ENCODE results near the gene GGNBP2. TPM values are rescaled to one million over a fixed set of nuclear protein-coding genes. Genes with fewer than 3 reads are reported as not detected.

GGNBP2 gene
- total RNA-seq, 1 experiment from 2014 or later = 57.2 TPM

DNA sequence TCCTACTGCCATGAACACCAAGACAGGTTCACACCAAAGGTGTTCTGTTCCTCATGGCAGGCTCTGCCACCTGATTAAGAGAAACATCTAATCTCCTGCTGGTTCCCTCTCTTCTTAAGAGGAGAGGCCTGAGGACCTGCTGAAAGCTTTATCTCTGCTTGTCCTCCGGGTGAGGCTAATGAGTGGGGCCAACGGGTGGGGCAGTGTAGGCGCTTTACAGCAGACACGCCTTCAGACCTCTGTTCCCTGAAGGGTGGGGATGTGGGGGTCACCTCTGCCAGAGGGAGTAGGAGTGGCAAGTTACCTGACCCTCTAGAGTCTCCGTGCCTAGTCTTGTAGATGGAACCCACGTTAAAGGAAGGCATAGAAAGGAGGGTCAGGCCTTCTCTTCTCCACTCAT lies 52.5 kb downstream of the GGNBP2 start:
- no peaks in the 10 kb centered on the region for H3K27me3 ChIP-seq (ENCODE audit: control insufficient read depth, insufficient read depth, low read length)
- intact Hi-C loops (cut with micrococcal nuclease; ENCODE audit: unreplicated experiment) = no loop called here
- POLR2A ChIA-PET = no interaction called here
- in situ Hi-C loops (cut with HindIII; ENCODE audit: low pct_unique_long_range_greater_than_20kb, low sequenced_read_pairs) = no loop called here
- CTCF ChIA-PET = no interaction called here
- H3K4me3 ChIP-seq (ENCODE audit: low read depth in 2 of 2, low read length in 2 of 2) = no peak overlapping the region
- no peaks in the 10 kb centered on the region; the same call in 1 of the 2 replicates for H3K4me1 ChIP-seq (ENCODE audit: control insufficient read depth, insufficient read depth, low read length)
- H3K9me3 ChIP-seq (ENCODE audit: control insufficient read depth, insufficient read depth, low read depth, low read length) = no peaks in the 10 kb centered on the region
- TF ChIP-seq TCF7L2 (IDR thresholded peaks at IDR 0.05; ENCODE audit: low read depth, low read length) (no peak), SIN3A (IDR thresholded peaks at IDR 0.05; ENCODE audit: borderline replicate concordance, insufficient read depth, low read depth, low read length) (no peak)
- peaks cover 4% of the 10 kb centered on the region; the same call in 1 of the 2 replicates for H3K36me3 ChIP-seq (ENCODE audit: control insufficient read depth, insufficient read depth, low read length)
- no peak for ATAC-seq
- H3K27ac ChIP-seq (ENCODE audit: low read length) = no peak overlapping the region
- BruUV-seq (replicated peaks) = no TSS peak
- no peak for DNase-seq (ENCODE audit: low read depth, low spot score)

DNA sequence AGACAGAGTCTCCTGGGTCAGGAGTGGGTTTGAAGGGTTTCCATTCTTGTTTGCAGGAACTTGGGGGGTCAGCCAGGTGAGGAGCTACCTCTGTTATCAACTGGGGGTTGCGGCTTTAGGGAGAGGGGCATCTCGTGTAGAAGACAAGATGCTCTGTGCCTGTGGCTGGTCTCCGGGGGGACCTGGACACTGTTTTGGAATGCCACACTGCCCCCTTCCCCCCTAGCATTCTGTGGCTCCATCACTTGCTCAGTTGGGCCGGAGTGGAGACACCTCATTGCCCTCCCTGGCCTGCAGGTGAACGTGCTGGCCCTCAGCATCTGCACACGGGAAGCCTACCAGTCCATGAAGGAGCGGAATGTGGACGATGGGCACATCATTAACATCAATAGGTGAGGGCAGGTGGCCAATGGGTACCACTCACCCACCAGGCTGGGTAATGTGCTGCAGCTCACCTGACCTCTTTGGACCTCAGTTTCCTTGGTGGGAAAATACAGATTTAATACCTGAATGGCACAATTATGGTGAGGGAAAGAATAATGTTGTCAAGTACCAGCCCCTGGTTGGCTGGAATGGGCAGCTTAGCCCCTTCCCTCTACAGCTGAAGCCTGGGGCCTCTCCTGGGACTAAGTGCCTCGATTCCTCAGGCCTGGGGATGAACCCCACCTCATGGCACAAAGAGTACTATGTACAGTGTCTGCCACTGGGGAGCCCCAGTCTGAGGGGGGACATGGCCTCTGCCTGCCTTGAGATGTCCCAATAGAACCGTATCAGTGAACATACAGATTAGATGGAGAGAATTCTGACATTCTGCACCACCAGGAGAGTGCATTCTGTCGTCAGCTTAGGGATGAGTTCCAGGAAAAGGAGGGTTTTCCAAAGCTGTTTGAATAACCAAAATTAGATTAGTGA lies 53.4 kb downstream of the GGNBP2 start:
- TF ChIP-seq TCF7L2 (IDR thresholded peaks at IDR 0.05; ENCODE audit: low read depth, low read length) (no peak), POLR2AphosphoS5 (IDR thresholded peaks at IDR 0.05; ENCODE audit: low read depth, low read length) (no peak), SIN3A (IDR thresholded peaks at IDR 0.05; ENCODE audit: borderline replicate concordance, insufficient read depth, low read depth, low read length) (no peak)
- TF ChIP-seq, protein P1, sequence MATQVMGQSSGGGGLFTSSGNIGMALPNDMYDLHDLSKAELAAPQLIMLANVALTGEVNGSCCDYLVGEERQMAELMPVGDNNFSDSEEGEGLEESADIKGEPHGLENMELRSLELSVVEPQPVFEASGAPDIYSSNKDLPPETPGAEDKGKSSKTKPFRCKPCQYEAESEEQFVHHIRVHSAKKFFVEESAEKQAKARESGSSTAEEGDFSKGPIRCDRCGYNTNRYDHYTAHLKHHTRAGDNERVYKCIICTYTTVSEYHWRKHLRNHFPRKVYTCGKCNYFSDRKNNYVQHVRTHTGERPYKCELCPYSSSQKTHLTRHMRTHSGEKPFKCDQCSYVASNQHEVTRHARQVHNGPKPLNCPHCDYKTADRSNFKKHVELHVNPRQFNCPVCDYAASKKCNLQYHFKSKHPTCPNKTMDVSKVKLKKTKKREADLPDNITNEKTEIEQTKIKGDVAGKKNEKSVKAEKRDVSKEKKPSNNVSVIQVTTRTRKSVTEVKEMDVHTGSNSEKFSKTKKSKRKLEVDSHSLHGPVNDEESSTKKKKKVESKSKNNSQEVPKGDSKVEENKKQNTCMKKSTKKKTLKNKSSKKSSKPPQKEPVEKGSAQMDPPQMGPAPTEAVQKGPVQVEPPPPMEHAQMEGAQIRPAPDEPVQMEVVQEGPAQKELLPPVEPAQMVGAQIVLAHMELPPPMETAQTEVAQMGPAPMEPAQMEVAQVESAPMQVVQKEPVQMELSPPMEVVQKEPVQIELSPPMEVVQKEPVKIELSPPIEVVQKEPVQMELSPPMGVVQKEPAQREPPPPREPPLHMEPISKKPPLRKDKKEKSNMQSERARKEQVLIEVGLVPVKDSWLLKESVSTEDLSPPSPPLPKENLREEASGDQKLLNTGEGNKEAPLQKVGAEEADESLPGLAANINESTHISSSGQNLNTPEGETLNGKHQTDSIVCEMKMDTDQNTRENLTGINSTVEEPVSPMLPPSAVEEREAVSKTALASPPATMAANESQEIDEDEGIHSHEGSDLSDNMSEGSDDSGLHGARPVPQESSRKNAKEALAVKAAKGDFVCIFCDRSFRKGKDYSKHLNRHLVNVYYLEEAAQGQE (IDR thresholded peaks at IDR 0.05; ENCODE audit: insufficient read depth in 1 of 2, low read depth in 2 of 2, low read length in 1 of 2) = no peak
- TF ChIP-seq, protein P2, sequence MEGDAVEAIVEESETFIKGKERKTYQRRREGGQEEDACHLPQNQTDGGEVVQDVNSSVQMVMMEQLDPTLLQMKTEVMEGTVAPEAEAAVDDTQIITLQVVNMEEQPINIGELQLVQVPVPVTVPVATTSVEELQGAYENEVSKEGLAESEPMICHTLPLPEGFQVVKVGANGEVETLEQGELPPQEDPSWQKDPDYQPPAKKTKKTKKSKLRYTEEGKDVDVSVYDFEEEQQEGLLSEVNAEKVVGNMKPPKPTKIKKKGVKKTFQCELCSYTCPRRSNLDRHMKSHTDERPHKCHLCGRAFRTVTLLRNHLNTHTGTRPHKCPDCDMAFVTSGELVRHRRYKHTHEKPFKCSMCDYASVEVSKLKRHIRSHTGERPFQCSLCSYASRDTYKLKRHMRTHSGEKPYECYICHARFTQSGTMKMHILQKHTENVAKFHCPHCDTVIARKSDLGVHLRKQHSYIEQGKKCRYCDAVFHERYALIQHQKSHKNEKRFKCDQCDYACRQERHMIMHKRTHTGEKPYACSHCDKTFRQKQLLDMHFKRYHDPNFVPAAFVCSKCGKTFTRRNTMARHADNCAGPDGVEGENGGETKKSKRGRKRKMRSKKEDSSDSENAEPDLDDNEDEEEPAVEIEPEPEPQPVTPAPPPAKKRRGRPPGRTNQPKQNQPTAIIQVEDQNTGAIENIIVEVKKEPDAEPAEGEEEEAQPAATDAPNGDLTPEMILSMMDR (IDR thresholded peaks at IDR 0.05) = no peak
- in situ Hi-C loops (cut with HindIII; ENCODE audit: low pct_unique_long_range_greater_than_20kb, low sequenced_read_pairs) (no loop called here), intact Hi-C loops (cut with micrococcal nuclease; ENCODE audit: unreplicated experiment) (no loop called here)
- Histone ChIP-seq H3K27me3 (ENCODE audit: control insufficient read depth, insufficient read depth, low read length) (no peaks in the 10 kb centered on the region), H3K4me1 (ENCODE audit: control insufficient read depth, insufficient read depth, low read length) (no peaks in the 10 kb centered on the region; the same call in 1 of the 2 replicates), H3K27ac (ENCODE audit: low read length) (no peak overlapping the region), H3K9me3 (ENCODE audit: control insufficient read depth, insufficient read depth, low read depth, low read length) (no peaks in the 10 kb centered on the region), H3K4me3 (ENCODE audit: low read depth in 2 of 2, low read length in 2 of 2) (no peak overlapping the region), H3K36me3 (ENCODE audit: control insufficient read depth, insufficient read depth, low read length) (peaks cover 4% of the 10 kb centered on the region; the same call in 1 of the 2 replicates)
- no TSS peak for BruUV-seq (replicated peaks)
- no peak for ATAC-seq
- ChIA-PET POLR2A (no interaction called here), CTCF (no interaction called here)
- DNase-seq (ENCODE audit: low read depth, low spot score) = no peak

DNA sequence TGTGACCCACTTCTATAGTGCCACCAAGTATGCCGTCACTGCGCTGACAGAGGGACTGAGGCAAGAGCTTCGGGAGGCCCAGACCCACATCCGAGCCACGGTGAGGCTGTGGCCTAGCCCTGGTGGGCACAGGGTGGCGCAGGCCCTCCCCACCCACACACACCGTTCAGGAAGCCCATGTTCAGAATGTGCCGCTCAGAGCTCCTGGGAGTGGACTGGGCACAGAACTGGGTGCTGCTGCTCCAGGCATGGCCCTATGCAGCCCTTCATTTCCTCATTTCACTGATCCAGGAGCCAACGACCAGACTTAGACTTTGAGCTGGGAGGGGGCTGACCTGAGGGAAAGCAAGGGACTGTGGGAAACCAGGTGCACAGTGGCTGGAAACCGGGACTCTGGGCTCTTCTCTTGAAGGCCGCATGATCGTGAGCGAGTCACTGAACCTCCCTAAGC lies 54.3 kb downstream of the GGNBP2 start:
- ATAC-seq (no peak), DNase-seq (ENCODE audit: low read depth, low spot score) (no peak)
- BruUV-seq (replicated peaks) = no TSS peak
- no peaks in the 10 kb centered on the region for H3K9me3 ChIP-seq (ENCODE audit: control insufficient read depth, insufficient read depth, low read depth, low read length)
- H3K36me3 ChIP-seq (ENCODE audit: control insufficient read depth, insufficient read depth, low read length) = peaks cover 4% of the 10 kb centered on the region; the same call in 1 of the 2 replicates
- in situ Hi-C loops (cut with HindIII; ENCODE audit: low pct_unique_long_range_greater_than_20kb, low sequenced_read_pairs) (no loop called here), intact Hi-C loops (cut with micrococcal nuclease; ENCODE audit: unreplicated experiment) (no loop called here)
- no peak overlapping the region for H3K27ac ChIP-seq (ENCODE audit: low read length)
- TF ChIP-seq TCF7L2 (IDR thresholded peaks at IDR 0.05; ENCODE audit: low read depth, low read length) = no peak
- TF ChIP-seq SIN3A (IDR thresholded peaks at IDR 0.05; ENCODE audit: borderline replicate concordance, insufficient read depth, low read depth, low read length) = no peak
- TF ChIP-seq, protein P1 (IDR thresholded peaks at IDR 0.05; ENCODE audit: insufficient read depth in 1 of 2, low read depth in 2 of 2, low read length in 1 of 2) = no peak
- TF ChIP-seq, protein P2 (IDR thresholded peaks at IDR 0.05) = no peak
- TF ChIP-seq POLR2AphosphoS5 (IDR thresholded peaks at IDR 0.05; ENCODE audit: low read depth, low read length) = no peak
- CTCF ChIA-PET = no interaction called here
- POLR2A ChIA-PET = no interaction called here
- H3K27me3 ChIP-seq (ENCODE audit: control insufficient read depth, insufficient read depth, low read length) = no peaks in the 10 kb centered on the region
- H3K4me1 ChIP-seq (ENCODE audit: control insufficient read depth, insufficient read depth, low read length) = peaks cover 7% of the 10 kb centered on the region; the same call in 1 of the 2 replicates
- no peak overlapping the region for H3K4me3 ChIP-seq (ENCODE audit: low read depth in 2 of 2, low read length in 2 of 2)

All from Panc1 (cell line).